ENCODE measurements around the gene ZBED6.
"Not testable (repeated sequence)": the region's sequence is repeated elsewhere in the genome, so short reads cannot be mapped to it uniquely, and the experiment has no call there.

Gene ZBED6, protein sequence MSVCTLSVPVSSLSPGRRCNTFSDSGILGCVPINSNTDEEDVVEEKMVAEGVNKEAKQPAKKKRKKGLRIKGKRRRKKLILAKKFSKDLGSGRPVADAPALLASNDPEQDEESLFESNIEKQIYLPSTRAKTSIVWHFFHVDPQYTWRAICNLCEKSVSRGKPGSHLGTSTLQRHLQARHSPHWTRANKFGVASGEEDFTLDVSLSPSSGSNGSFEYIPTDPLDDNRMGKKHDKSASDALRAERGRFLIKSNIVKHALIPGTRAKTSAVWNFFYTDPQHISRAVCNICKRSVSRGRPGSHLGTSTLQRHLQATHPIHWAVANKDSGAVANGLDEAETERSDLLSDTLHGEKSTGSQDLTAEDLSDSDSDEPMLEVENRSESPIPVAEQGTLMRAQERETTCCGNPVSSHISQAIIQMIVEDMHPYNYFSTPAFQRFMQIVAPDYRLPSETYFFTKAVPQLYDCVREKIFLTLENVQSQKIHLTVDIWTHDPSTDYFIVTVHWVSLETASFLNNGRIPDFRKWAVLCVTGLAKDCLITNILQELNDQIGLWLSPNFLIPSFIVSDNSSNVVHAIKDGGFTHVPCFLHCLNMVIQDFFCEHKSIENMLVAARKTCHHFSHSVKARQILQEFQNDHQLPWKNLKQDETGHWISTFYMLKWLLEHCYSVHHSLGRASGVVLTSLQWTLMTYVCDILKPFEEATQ (N-terminal part only)

DNA sequence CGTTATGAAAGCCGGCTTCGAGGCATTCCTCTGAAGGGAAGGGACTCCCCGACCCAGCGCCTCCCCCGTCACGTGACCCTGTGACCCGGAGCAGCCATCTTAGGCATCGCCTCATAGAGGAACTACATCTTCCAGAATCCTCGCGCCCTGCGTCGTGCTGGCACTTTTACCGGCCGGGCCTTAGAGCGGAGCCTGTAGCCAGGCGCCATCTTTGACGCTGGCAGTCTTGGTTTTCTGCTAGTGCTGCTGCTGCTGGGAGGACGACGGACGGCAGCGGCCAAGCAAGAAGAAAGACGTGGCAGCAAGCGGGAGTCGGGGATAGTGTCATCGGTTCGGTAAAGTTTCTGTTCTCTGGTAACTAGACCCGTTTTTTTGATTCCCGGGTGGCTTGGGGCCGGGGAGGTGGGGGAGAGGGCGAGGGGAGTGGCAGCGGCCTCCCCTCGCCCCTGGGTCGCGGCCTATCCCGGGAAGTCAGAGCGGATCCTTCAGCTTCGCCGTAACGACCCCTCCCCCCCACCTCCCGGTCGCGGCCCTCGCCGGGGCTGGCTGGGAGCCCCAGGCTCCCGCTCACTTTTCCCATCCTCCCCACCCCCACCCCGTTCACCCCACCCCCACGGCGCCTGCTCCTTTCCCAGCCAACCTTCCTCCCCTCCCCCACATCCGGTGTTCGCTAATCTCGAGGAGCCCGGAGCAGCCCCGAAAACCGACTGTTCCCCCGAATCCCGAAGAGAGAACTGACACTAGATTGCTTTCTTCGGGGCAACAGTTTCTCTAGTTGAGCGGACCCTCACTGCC is at the start of gene ZBED6, which contains the start of gene ZC3H11A:
ZBED6 (plus strand) TSS at position 183 of the 795 bp plus-strand sequence. CDS start 1,900 bp downstream, outside the sequence.
ZC3H11A (plus strand) TSS at position 183 of the 795 bp plus-strand sequence. CDS start 21,448 bp downstream, outside the sequence.
- DNase-seq (ENCODE audit: low read depth), result peak; percentile 92
- H3K4me3 ChIP-seq (ENCODE audit: low read depth, low read length), result peak within 1 kb of the TSS; percentile 62

DNA sequence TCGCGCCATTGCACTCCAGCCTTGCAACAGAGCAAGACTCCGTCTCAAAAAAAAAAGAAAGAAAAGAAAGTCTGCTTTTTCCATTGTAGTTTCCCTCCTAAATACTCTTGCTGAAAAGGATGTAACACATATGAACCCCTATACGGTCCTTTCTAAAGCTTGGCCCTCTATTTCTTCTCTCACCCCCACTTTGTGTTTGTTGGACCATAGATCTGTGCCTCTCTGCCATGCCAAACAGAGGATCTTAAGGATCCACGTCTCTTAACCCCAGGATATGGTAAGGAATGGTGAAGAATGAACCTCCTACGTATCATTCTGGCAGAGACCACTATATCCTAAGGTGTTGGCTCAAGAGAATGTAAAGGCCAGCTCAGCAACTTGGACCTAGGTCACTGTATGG is 49.1 kb upstream of the ZBED6 start:
- no peak for DNase-seq (ENCODE audit: low read depth)
- H3K4me3 ChIP-seq (ENCODE audit: low read depth, low read length), result no peak overlapping the region

DNA sequence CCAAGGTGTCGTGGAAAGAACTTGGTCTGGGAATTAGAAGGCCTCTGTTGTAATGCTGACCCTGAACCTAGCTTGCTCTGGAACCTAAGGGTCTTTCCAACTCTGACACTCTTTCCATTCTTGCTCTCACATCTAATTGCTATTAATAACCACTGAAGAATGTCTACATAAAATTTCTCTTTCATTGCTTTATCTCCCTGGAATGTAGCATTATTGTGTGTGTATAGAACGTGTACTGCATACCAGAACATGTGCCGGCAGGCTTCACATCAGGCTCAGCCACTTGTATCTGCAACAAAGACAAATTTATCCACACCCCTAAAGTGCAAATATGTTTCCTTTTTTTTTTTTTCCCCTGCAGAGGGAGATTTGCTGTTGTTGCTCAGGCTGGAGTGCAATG is 44.4 kb upstream of the ZBED6 start:
- DNase-seq (ENCODE audit: low read depth), result no peak
- H3K4me3 ChIP-seq (ENCODE audit: low read depth, low read length), result no peak overlapping the region

DNA sequence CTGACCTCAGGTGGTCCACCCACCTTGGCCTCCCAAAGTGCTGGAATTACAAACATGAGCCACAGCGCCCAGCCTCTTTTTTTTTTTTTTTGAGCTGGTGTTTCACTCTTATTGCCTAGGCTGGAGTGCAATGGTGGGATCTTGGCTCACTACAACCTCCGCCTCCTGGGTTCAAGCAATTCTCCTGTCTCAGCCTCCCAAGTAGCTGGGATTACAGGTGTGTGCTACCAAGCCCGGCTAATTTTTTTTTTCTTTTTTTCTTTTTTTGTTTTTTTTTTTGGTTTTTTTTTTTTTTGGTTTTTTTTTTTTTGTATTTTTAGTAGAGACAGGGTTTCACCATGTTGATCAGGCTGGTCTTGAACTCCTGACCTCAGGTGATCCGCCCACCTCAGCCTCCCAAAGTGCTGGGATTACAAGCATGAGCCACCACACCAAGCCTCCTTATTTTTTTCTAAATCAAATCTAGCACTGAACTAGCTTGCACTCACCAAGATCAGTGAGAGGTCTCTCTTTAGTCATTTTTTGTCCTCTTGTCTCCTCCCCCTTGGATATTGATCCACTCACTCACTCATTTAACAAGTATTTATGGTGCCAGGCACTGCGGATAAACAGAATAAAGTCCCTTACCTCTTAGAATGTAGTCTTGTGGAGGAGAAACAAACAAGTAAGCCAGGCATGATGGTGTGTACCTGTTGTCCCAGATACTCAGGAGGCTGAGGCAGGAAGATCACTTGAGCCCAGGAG is 43.6 kb upstream of the ZBED6 start:
- DNase-seq (ENCODE audit: low read depth); H3K4me3 ChIP-seq (ENCODE audit: low read depth, low read length): not testable (repeated sequence)

DNA sequence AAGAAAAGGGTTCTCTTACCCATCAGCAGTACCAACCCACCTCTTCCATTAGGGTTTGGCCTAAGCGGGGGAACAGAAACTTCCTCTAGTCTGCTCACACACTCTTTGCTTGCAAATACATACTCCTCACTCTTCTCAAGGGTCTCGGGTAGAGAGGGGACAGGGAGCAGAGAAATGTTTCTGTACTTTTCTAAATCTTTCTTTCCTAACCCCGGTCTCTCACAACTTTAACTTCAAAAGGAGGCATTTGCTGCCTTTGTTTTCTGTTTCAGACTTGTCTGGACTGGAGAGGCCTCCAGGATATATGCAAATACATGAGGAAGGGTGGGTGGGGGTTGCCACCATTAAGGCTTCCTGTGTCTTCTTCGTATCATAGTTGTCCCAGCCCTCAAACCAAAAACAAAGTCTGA is 41.0 kb upstream of the ZBED6 start:
- DNase-seq (ENCODE audit: low read depth), result no peak
- H3K4me3 ChIP-seq (ENCODE audit: low read depth, low read length), result no peak overlapping the region

DNA sequence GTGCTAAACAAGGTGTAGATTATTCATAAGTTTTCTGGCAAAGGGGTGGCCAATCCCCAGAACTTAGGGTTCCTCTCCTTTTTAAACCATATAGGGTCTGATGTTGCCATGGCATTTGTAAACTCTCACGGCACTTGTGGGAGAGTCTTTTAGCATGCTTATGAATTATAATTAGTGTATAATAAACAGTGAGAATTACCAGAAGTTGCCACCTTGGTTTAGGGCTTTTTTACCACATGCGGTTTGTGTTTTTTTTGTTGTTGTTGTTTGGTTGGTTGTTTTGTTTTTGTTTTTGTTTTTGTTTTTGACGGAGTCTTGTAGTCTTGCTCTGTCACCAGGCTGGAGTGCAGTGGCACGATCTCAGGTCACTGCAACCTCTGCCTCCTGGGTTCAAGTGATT is 39.4 kb upstream of the ZBED6 start:
- no peak overlapping the region for H3K4me3 ChIP-seq (ENCODE audit: low read depth, low read length)
- DNase-seq (ENCODE audit: low read depth), result no peak

DNA sequence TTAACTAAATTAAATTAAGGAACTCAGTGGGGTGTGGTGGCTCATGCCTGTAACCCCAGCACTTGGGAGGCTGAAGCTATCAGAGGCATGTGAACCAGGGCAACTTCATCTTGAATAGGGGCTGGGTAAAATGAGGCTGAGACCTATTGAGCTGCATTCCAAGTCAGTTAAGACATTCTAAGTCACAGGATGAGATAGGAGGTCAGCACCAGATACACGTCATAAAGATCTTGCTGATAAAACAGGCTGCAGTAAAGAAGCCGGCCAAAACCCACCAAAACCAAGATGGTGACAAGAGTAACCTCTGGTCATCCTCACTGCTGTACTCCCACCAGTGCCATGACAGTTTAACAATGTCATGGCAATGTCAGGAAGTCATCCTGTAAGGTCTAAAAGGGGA is 36.7 kb upstream of the ZBED6 start:
- H3K4me3 ChIP-seq (ENCODE audit: low read depth, low read length); DNase-seq (ENCODE audit: low read depth): not testable (repeated sequence)

DNA sequence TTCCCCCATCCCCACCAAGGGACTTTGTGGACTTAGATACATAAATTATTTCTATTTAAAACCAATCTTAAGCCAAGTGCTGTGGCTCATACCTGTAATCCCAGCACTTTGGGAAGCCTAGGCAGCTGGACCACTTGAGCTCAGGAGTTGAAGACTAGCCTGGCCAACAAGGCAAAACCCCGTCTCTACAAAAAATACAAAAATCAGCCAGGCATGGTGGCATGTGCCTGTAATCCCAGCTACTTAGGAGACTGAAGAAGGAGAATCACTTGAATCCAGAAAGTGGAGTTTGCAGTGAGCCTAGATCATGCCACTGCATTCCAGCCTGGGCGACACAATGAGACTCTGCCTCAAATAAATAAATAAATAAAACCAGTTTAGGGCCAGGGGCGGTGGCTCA is 34.9 kb upstream of the ZBED6 start:
- H3K4me3 ChIP-seq (ENCODE audit: low read depth, low read length), result no peak overlapping the region
- no peak for DNase-seq (ENCODE audit: low read depth)

DNA sequence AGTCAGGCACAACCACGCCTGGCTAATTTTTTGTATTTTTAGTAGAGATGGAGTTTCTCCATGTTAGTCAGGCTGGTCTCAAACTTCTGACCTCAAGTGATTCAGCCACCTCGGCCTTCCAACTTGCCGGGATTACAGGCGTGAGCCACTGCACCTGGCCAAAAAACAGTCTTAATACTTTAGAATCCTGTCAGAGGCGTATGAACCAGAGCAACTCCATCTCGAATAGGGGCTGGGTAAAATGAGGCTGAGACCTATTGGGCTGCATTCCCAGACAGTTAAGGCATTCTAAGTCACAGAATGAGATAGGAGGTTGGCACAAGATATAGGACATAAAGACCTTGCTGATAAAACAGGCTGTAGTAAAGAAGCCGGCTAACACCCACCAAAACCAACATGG is 33.5 kb upstream of the ZBED6 start:
- DNase-seq (ENCODE audit: low read depth); H3K4me3 ChIP-seq (ENCODE audit: low read depth, low read length): not testable (repeated sequence)

DNA sequence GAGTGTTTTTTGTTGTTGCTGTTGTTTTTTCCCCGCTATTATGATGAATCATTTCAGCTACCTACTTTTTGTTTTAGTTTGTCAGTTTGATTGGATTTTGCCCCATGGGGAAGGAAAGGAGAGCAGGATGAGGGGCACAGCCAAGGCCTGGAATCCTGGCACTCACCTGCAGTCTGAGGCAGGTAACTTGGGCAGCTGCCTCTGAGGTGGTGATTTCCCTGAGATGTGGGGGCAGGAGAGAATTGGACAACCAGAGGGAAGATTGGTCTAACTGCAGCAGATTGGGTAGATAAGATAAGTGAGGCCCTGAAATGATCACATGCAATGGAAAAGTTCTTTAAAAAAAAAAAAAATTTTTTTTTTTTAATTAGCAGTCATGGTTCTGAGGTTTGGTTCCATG is 31.9 kb upstream of the ZBED6 start:
- H3K4me3 ChIP-seq (ENCODE audit: low read depth, low read length), result no peak overlapping the region
- DNase-seq (ENCODE audit: low read depth), result no peak

DNA sequence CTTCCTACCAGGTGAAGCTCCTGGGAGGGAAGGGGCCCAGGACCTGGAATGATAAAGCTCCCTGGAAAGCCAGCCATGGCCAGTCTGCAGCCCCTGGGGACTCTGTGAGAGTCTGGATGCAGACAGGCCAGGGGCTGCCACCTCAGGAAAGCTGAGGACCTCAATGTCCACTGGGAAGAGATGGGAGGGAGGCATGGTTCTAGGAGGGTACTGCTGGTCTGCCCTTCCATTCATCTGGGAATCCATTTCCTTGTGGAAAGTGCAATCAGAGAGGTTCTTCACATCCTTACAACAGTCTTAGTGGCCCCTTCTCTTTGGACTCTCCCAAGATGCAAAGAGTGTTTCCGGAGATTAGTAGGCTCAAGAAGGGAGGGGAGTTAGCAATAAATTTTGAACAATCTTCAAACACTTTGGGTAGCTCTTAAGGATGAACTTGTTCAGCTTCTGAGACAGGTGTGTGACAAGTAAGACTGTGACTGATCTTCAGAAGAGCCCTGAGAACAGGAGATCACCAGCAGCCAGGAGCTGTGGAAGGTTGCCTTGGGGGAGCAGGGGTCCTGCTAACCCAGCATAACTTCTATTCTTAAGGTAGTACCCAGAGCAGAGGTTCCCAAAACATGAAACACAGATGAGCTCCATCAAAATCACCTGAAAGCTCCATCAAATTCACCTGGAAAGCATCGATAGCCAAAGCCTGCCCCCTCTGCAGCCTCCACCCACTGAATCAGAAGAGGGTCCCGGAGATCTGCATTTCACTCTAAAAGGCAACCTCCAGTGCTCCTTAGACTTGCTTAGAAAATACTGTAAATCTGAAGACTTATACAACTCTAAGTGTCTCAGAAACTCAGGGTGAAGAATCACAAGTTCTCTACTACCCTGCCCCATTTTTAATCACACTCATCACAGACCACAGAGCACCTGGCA is 31.1 kb upstream of the ZBED6 start:
- H3K4me3 ChIP-seq (ENCODE audit: low read depth, low read length), result no peak overlapping the region
- no peak for DNase-seq (ENCODE audit: low read depth)

DNA sequence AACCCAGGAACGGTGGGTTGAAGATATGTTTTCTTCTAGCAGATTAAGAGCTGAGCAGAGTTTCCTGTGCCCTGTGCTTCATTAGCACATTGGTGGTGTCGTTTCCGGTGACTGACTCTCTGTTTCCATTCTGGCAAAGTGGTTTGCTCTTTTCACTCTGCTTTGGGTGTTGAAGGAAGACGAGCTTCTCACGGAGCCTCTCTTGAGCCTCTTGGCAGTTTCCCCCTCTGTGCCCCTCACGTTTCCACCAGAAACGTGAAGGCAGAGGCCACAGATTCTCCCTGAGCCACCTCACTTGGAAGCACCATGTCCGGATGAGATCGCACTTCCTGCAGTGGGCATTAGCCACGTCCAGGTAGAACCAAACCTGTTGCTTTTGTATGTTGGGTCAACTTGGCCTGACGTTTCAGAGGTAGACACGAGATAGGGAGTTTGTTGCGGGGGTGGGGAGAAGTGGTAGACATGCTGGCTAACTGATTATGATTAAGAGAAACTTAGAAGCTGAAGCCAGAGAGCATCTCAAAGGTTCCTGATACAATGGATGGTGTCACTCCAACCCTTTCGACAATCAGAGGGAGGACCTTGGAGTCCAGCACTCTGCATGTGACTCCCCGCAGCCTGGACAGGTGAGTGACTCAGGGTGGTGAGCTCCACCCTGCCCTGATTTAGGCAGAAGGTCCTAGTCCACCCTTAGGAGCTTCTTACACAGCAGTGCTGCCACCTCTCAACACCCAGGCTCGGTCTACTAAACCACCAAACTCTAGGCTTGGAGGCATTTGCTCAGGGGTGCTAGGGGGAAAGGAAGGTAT is 30.2 kb upstream of the ZBED6 start, which contains the start of gene LAX1:
LAX1 (plus strand) TSS at position 155 of the 809 bp plus-strand sequence; CDS start at position 538, 383 bp downstream.
- no peak within 1 kb of the TSS for H3K4me3 ChIP-seq (ENCODE audit: low read depth, low read length)

DNA sequence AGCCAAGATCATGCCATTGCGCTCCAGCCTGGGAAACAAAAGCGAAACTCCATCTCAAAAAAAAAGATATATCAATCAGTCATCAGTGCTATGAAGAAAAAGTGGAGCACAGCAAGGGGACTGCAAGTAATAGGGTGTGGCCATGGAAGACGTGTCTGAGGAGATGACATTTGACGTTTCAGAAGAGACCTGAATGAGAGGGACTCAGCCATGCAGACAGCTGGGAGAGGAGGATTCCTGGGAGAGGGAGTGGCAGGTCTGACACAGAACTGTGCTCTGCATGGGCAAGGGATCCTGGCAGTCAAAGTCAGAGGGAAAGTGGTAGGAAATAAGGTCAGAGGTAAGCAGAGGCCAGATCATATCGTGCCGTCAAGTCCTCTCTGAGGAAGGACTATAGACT is 27.2 kb upstream of the ZBED6 start:
- H3K4me3 ChIP-seq (ENCODE audit: low read depth, low read length), result no peak overlapping the region
- DNase-seq (ENCODE audit: low read depth), result no peak

More for the DNA sequence above, 30.2 kb upstream of the ZBED6 start, which contains the start of gene LAX1:
- no peak for DNase-seq (ENCODE audit: low read depth)

DNA sequence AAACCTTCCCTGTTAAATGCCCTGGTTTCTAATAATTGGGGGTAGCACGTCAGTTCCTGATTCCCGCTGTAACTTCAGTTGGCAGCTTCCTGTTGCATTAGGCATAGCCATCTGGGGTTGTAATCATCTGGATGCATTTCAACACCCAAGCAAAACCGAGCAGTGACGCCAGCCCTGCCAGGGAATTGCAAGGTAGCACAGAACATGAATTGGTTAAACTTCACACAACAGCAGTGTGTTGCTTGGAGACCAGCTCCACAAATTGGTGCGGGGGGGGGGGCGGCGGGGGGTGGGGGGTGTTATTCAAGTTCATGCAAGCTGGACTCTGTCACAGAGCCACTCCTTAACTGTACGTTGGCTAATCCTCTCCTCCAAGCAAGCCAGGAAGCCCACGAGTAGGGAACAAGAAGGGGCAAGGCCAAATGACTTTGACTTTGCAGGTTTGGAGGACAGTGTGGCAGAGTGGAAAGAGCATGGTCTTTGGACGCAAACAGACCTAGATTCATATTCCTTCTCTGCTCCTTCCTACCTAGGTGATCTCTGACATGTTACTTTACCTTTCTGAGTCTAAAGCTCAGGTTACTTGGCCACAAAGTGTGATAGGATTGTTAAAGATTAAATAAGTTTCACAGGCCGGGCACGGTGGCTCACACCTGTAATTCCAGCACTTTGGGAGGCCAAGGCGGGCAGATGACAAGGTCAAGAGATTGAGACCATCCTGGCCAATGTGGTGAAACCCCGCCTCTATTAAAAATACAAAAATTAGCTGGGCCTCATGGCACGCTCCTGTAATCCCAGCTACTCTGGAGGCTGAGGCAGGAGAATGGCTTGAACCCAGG is 25.7 kb upstream of the ZBED6 start:
- H3K4me3 ChIP-seq (ENCODE audit: low read depth, low read length), result no peak overlapping the region
- DNase-seq (ENCODE audit: low read depth), result peak; percentile 84

DNA sequence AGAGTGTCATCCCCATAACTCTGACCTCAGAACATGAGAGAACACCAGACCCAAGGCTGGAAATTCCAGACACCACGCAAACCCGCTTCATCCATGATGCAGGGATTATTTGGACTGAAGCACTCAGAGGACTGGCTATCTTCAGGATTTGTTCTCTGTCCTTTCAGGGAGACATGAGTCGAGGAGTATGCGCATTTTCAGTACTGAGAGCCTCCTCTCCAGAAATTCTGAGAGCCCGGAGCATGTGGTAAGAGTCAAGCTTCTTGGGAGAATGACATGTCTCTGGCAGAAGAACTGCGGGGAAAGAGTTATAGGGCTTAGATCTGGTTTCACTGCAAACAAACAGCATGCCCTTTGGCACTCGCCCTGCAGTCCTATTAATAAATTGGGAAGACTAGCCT is 23.5 kb upstream of the ZBED6 start:
- no peak for DNase-seq (ENCODE audit: low read depth)
- H3K4me3 ChIP-seq (ENCODE audit: low read depth, low read length), result no peak overlapping the region

DNA sequence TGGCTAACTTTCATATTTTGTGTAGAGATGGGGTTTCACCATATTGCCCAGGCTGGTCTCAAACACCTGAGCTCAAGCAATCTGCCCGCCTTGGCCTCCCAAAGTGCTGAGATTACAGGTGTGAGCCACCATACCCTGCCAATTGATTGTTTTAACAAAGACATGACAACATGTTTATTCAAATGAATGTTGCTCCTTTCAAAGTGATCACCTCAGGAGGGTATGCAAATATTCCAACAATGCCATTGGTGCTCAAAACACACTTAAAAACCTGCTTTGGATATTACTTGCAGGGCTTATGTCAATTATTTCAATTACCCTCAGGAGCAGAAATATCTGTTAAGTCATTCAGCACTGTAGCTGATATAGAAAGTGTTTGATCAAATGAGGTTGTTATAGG is 22.6 kb upstream of the ZBED6 start:
- no peak overlapping the region for H3K4me3 ChIP-seq (ENCODE audit: low read depth, low read length)
- DNase-seq (ENCODE audit: low read depth), result no peak

All from skeletal muscle cell (primary cell).